Endothelial cell of umbilical vein (primary cell): ENCODE measurements around the gene SLC25A29. TPM values are rescaled to one million over a fixed set of nuclear protein-coding genes. Genes with fewer than 3 reads are reported as not detected.

Source experiments
- BruUV-seq: library from RNA; stranded (reverse); fragments of 400-500 nt; replicated peaks from 2 replicates; lab custom pipeline; 2021; lab: Mats Ljungman, UMichigan
- CTCF ChIA-PET: fragments of 300-600, 350-600 bp; sonication (Branson Sonifier 250); formaldehyde crosslinking; loops from one replicate; lab custom pipeline; 2021; ENCODE audit warnings: antibody characterized with exemption, inconsistent platforms; lab: Charles Lee
- POLR2A ChIA-PET: fragments of 300-600, 350-600 bp; sonication (Branson Sonifier 250); formaldehyde crosslinking; loops from one replicate; lab custom pipeline; 2021; ENCODE audit warnings: antibody characterized with exemption, inconsistent platforms; lab: Charles Lee
- DNase-seq: peaks from one replicate; pipeline ENCODE4 v3.0.0-alpha.2; 2011; ENCODE audit warnings: low read depth, low spot score
- FAIRE-seq: peaks from 2 replicates; lab custom pipeline; 2011; peaks lifted over from hg19 to GRCh38; lab: Jason Lieb, UNC
- H2AFZ ChIP-seq: 2 replicates; pipeline ENCODE4 v1.6.0; 2012; ENCODE audit warnings: low read depth, low read length, control low read depth, inconsistent platforms
- H3K27ac ChIP-seq: 2 replicates; pipeline ENCODE4 v1.5.1; 2011; ENCODE audit warnings: low read depth, mild to moderate bottlenecking, control low read depth, low read length, moderate library complexity; ENCODE audit not compliant: insufficient read depth
- H3K27me3 ChIP-seq, 2 experiments: 2 replicates each; pipeline versions ENCODE4 v1.6.0 to v1.6.1; 2011; ENCODE audit warnings: low read length in 2 of 2, mixed read lengths in 1 of 2; ENCODE audit not compliant: control insufficient read depth in 2 of 2, insufficient read depth in 2 of 2
- H3K36me3 ChIP-seq, 2 experiments: 2 replicates in 1 of 2; 3 replicates in 1 of 2; pipeline ENCODE4 v1.5.1; 2011; ENCODE audit warnings: low read length in 2 of 2, mild to moderate bottlenecking in 1 of 2, moderate library complexity in 1 of 2; ENCODE audit not compliant: control insufficient read depth in 2 of 2, insufficient read depth in 2 of 2; ENCODE audit errors: extremely low read depth in 1 of 2
- H3K4me1 ChIP-seq: 3 replicates; pipeline ENCODE4 v1.5.1; 2011; ENCODE audit warnings: mild to moderate bottlenecking, low read length; ENCODE audit not compliant: control insufficient read depth, insufficient read depth; ENCODE audit errors: extremely low read depth
- H3K4me2 ChIP-seq: 2 replicates; pipeline ENCODE4 v1.6.1; 2011; ENCODE audit warnings: low read length, control low read depth, mixed read lengths; ENCODE audit not compliant: insufficient read depth
- H3K4me3 ChIP-seq, 3 experiments: fragments of 200-600 bp in 1 of 3; sonication (generic), shearing (Covaris generic) in 1 of 3; replicated peaks in 1 of 3; 2 replicates each; pipeline ENCODE4 v1.5.1; 2011 to 2016; ENCODE audit warnings: control low read depth in 3 of 3, low read length in 3 of 3, mild to moderate bottlenecking in 2 of 3, inconsistent platforms in 1 of 3, low read depth in 1 of 3, moderate library complexity in 1 of 3; ENCODE audit not compliant: insufficient read depth in 1 of 3
- H3K79me2 ChIP-seq: 2 replicates; pipeline ENCODE4 v1.6.0; 2012; ENCODE audit warnings: low read length, inconsistent platforms; ENCODE audit not compliant: control insufficient read depth, insufficient read depth
- H3K9ac ChIP-seq: replicated peaks from 2 replicates; pipeline ENCODE3; 2011; ENCODE audit warnings: low read length, control low read depth; ENCODE audit not compliant: insufficient read depth; ENCODE audit errors: extremely low read depth
- H3K9me1 ChIP-seq: replicated peaks from 3 replicates; pipeline ENCODE4 v1.6.0; 2011; ENCODE audit warnings: mild to moderate bottlenecking, low read length; ENCODE audit not compliant: control insufficient read depth, insufficient read depth; ENCODE audit errors: extremely low read depth
- H3K9me3 ChIP-seq: replicated peaks from 2 replicates; pipeline ENCODE4 v1.5.1; 2012; ENCODE audit warnings: low read length, inconsistent platforms; ENCODE audit not compliant: control insufficient read depth, insufficient read depth
- H4K20me1 ChIP-seq: replicated peaks from 2 replicates; pipeline ENCODE3; 2011; ENCODE audit warnings: mild to moderate bottlenecking, low read length; ENCODE audit not compliant: control insufficient read depth, insufficient read depth; ENCODE audit errors: extremely low read depth
- EZH2 ChIP-seq: IDR thresholded peaks from 2 replicates; pipeline ENCODE4 v1.6.1; 2012; ENCODE audit warnings: borderline replicate concordance, low read depth, mild to moderate bottlenecking, moderate library complexity, low read length, inconsistent platforms; ENCODE audit not compliant: severe bottlenecking
- MAX ChIP-seq: IDR thresholded peaks from 2 replicates; pipeline ENCODE4 v1.6.1; 2011; ENCODE audit not compliant: insufficient read depth, insufficient read length
- MYC ChIP-seq: IDR thresholded peaks from one replicate; pipeline ENCODE4 v1.6.1; 2011; ENCODE audit warnings: mild to moderate bottlenecking, low read depth, low read length
- POLR2A ChIP-seq: IDR thresholded peaks from 2 replicates; pipeline ENCODE4 v1.6.1; 2012; ENCODE audit warnings: low read depth, mild to moderate bottlenecking, control low read depth, low read length
- POLR2AphosphoS5 ChIP-seq: IDR thresholded peaks from 2 replicates; pipeline ENCODE4 v1.6.1; 2012; ENCODE audit warnings: low read depth, mild to moderate bottlenecking, control low read depth, low read length, moderate library complexity; ENCODE audit not compliant: insufficient read depth
- dilution Hi-C: fragments of 300-500 bp; cut with MboI; formaldehyde crosslinking; loops from one replicate; pipeline ENCODE4 v1.15.0; 2019; ENCODE audit warnings: low sequenced_read_pairs; ENCODE audit not compliant: extremely low pct_ligation_motif_present
- intact Hi-C: fragments of 100-400 bp; cut with micrococcal nuclease; formaldehyde crosslinking; loops from one replicate; pipeline ENCODE4 v1.10.0; 2022
- polyA plus RNA-seq, 4 experiments: library from polyadenylated mRNA; depleted of rRNA in 3 of 4; stranded (reverse) in 3 of 4; unstranded in 1 of 4; fragments of >200 nt; gene quantifications; 2 replicates each; pipeline versions ENCODE4 v1.2.1 to v1.2.3, GENCODE V29; 2011 to 2012; ENCODE audit warnings: missing spikeins in 1 of 4
- total RNA-seq: library from RNA; stranded (reverse); gene quantifications from 2 replicates; pipeline ENCODE4 v1.2.3, GENCODE V29; 2021
- TF ChIP-seq, protein P1 (sequence below), 2 donors: IDR thresholded peaks; 1 replicate in 1 of 2; 2 replicates in 1 of 2; pipeline ENCODE4 v1.5.1; 2011; ENCODE audit warnings: low read length in 2 of 2, mild to moderate bottlenecking in 2 of 2, moderate library complexity in 2 of 2, control low read depth in 1 of 2, inconsistent platforms in 1 of 2, low read depth in 1 of 2; ENCODE audit not compliant: insufficient read depth in 1 of 2; ENCODE audit errors: extremely low read depth in 1 of 2

The SLC25A29 gene
- total and polyA plus RNA-seq, 2 donors (not counting 3 experiments of a cell fraction or from before 2014, with no cell fraction given) = 132 to 154 TPM

GRCh38 chr14:100256339-100256895, 49.8 kb downstream of the SLC25A29 start:
- H3K27ac ChIP-seq = no peak overlapping the region
- ChIA-PET POLR2A (no interaction called here), CTCF (interaction anchor here (1.2 kb wide), 1 partner anchor 10 kb away, joined by 7 read pairs; no protein-coding TSS in a partner anchor)
- H3K36me3 ChIP-seq = no peaks in the 10 kb centered on the region
- no peaks in the 10 kb centered on the region for H3K4me1 ChIP-seq
- dilution Hi-C loops (no loop called here), intact Hi-C loops (no loop called here)
- no peak overlapping the region for H2AFZ ChIP-seq
- peaks cover 97% of the 10 kb centered on the region for H3K79me2 ChIP-seq
- peaks cover 10% of the 10 kb centered on the region for H4K20me1 ChIP-seq
- FAIRE-seq (no peak), DNase-seq (no peak)
- TF ChIP-seq EZH2 (no peak), MYC (no peak), POLR2AphosphoS5 (no peak), POLR2A (no peak), MAX (no peak)
- TF ChIP-seq, protein P1, sequence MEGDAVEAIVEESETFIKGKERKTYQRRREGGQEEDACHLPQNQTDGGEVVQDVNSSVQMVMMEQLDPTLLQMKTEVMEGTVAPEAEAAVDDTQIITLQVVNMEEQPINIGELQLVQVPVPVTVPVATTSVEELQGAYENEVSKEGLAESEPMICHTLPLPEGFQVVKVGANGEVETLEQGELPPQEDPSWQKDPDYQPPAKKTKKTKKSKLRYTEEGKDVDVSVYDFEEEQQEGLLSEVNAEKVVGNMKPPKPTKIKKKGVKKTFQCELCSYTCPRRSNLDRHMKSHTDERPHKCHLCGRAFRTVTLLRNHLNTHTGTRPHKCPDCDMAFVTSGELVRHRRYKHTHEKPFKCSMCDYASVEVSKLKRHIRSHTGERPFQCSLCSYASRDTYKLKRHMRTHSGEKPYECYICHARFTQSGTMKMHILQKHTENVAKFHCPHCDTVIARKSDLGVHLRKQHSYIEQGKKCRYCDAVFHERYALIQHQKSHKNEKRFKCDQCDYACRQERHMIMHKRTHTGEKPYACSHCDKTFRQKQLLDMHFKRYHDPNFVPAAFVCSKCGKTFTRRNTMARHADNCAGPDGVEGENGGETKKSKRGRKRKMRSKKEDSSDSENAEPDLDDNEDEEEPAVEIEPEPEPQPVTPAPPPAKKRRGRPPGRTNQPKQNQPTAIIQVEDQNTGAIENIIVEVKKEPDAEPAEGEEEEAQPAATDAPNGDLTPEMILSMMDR (IDR thresholded peaks at IDR 0.05; ENCODE audit: extremely low read depth in 1 of 2, insufficient read depth in 1 of 2, low read depth in 1 of 2, low read length in 2 of 2) = no peak
- BruUV-seq = no TSS peak
- no peak overlapping the region for H3K4me3 ChIP-seq
- no peak overlapping the region for H3K4me2 ChIP-seq
- no peaks in the 10 kb centered on the region for H3K9me1 ChIP-seq
- H3K9ac ChIP-seq = no peak overlapping the region
- H3K27me3 ChIP-seq = no peaks in the 10 kb centered on the region
- H3K9me3 ChIP-seq = no peaks in the 10 kb centered on the region
